ENCODE results near the gene KIF1A.
A peak's percentile ranks its signal among the peaks of the same experiment; 100 is the strongest.

Gene KIF1A

DNA sequence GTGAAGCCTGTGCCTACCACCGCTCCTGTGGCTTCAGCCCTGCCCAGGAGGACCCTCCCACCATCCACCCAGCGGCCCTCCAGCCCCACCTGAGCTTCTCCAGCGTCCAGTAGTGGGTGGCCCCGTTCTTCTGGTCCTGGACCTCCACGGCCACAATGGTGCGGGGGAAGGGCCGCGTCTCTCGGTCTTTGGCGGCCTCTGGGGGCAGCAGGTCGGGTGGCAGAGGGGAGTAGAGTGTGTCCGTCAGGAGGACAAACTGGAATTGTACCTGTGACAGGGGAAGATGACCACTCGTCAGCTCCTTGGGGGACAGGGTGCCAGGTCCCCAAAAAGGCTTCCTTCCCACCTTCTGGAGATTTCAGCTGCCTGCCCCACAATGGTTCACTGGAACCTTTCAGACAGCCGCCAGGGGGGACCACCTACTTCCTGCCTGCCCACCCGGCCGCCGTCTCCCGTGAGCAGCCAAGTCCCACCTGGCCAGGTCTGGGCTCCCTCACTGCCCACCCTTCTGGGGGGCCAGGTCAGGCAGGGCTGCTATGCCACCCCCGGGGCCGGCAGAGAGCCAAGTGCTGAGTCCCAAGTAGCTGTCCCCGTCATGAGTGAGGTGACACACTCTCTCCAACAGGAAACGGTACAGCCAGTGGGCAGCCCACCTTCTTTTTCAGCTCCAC lies 59.3 kb downstream of the KIF1A start:
- no peak for DNase-seq

DNA sequence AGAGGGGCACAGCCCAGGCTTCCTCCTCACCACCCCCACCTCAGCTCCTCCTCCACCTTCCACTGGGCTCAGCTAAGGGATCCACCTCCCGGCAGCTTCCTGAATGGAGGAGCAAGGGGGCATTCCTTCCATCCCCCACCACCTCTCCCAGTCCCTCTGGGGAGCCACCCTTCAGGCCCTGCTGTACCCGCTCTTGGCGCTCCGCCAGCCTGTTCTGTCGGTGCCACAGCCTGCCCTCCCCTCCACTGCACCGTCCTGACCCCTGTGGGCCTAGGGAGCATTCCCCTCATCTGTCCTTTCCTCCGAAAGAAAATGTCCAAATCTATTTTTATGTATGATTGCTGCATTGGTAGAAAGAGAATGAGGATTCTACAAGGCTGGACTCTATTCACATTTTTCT lies 59.9 kb downstream of the KIF1A start:
- DNase-seq = no peak

DNA sequence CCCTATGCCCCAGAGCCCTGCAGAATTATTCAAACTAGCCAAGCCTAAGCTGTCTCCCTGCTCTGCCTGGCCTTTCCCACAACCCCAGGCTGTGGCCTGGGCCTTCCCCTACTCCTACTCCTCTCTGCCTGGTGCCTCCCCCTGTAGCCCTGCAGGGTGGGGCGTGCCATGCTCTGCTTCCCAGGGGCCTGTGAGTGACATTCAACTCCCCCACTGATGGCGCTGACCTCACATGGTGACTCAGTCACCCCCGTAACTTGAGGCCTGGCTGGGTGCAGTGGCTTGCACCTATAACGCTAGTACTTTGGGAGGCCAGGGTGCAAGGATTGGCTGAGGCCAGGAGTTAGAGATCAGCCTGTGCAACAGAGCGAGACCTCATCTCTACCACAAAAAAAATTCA lies 60.6 kb downstream of the KIF1A start:
- no peak for DNase-seq

DNA sequence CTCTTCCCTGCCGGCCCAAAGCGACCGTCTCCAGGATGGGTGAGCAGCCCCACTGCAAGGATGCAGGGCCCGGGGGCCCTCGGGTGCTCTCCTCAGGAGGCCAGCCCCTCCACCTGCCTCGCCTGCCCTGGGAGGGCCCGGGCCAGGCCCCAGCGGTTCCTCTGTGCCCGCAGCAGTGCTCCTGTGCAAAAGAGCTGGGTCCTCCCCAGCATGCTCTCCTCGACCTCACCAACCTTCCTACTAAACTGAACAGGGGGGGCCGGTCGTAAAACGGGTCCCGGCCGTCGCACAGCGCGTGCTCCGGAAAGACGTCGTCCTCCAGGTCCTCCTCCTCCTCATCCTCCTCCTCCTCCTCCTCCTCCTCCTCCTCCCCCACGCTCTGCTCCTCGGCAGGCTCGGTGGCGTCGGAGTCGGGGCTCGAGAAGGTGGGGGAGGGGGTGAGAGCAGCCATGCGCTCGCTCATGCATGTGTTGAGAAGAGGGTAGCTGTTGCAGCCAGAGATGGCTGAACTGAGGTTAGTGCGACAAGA lies 62.9 kb downstream of the KIF1A start:
- no peak for DNase-seq

DNA sequence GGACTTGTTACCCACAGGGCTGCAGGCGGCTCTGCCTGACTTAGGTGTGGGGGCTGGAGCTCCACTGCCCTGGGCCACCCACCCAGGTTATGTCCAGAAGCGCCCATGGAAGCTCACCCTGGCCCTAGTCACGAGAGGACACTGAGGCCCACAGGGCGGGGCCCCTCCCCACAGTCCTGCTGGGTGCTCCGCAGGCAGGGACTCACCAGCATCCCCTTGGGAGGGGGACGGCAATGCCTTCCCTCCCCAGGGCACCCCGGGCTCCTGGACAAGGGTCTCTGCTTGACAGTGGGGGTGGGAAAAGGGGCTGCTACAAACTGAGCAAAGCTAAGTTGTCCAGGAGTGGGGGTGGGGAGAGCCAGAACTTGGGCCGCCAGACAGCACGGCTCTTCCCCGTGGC lies 67.8 kb downstream of the KIF1A start:
- no peak for DNase-seq

DNA sequence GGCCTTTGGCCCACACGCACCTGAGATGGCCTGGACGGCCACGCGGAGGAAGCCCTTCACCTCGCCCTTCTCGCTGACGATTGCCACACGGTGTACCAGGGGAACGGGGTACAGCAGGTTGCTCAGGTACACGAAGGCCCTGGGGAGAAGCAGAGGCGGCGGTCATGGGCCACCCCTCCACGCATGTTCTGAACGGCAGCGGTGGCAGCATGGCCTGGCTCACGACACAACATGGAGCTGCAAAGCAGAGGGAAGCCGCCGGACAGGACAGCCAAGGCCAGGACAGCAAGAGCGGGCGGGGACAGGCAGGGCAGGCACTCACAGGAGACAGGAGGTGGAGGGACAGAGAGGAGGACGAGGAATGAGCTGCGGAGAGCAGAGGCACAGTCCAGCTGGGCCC lies 69.6 kb downstream of the KIF1A start:
- DNase-seq = no peak

DNA sequence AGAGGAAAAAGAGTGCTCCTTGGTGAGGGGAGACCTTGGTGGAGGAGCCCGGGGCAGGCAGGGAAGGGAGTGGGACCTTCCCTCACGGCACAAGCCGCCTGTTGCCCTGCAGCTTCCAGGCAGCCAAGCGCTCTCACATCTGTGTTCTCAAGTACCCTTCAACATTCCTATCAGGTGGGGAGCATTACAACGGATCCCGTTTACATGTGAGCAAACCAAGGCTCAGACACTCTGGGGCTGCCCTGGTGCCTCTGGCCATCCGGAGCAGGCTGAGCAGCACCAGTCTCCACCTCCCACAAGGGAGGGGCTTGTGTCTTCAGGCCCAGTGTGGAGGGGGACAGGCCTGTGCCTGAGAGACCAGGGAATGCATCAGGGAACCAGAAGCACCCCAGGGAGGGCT lies 70.5 kb downstream of the KIF1A start:
- no peak for DNase-seq

DNA sequence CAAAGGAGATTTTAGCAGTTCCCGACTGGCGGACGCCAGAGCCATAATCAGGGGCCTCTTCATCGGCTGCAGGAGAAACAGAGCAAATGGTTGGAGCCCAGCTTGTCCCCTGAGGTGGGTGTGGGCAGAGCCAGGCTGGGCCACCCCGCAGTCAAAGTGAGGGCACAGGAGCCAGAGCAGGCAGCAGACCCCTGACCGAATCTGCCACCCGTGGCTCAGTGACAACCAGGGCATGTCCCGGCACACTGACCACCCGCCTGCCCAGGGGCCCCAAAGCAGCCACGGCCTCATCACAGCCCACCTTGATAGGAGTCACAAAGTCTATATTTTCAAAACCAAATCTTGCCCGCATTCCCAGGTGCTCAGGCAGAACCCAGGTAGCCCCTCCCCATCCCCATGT lies 72.8 kb downstream of the KIF1A start:
- no peak for DNase-seq

DNA sequence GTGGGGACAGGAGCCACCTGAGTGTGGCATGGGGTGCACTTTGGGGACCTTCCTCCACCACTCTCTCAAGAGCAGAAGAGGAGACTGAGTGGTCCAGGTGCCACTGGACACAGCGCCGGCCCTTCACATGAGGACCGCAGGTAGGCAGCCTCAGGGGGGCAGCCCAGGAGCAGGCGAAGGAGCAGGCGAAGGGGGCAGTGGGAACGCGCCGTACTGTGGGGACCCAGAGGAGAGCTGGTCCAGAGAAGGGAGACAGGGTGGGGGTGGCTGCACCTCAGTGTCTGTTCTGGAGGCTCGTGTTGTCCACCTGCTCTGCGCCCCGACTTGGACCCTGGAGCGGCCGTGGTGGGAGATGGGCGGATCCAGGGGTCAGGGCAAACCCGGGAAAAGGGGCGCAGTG lies 73.3 kb downstream of the KIF1A start:
- DNase-seq = no peak

DNA sequence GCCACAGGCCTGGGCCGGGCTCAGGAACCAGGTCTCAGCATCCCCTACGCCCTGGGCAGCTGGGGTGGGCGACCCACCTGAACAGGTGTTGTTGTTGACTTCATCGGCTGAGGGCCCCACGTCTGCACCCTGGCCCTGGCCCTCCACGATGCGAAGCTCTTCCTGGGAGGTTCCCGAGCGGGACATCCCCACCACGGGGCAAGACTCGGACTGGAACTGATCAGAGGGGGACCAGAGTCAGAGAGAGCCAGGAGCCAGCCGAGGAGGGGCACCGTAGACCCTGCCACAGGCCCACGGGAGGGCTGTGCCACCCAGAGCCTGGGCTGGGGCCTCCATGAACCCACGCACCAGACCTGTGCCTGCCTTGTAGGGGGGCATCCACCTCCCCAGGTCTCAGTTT lies 74.1 kb downstream of the KIF1A start:
- no peak for DNase-seq

DNA sequence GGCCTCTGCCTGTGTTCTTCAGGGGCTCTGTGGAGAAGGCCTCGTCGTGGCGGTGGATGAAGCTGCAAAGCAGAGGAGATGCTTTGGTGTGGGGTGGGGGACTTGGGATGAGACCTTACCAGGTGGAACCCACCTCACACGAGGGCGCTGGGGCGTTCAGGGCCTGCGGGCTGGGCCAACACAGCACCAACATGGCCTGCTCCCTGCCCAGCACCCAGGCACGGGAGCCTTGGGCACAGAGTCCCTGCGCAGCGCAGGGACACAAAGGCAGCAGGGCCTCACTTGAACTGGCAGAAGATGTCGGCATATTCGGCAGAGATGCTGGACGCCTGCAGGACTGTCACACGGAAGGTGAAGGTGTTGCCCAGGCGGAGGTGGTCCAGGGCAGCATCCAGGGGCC lies 74.6 kb downstream of the KIF1A start:
- DNase-seq = no peak

DNA sequence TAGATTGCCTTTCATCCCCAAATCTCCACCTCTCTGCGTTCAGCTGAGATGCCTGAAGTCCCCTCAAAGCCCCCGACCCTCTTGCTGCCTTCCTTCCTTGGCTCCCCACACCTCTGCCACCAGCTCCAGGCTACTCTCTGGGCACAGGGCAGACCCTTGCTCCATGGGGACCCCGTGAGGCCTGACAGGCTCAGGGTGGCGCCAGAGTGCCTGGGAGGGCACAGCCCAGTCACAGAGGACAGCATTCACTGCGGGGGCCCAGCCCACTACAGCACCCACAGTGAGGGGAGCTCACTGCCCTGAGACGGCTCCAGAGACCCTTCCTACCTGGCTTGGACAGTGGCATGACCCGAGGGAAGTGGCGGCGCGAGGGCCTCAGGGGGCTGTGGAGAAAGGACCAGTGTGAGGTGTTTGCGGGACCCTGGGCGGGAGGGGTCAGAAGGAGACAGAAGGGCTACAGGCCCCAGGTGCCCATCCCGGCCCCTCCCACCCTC lies 77.4 kb downstream of the KIF1A start:
- no peak for DNase-seq

DNA sequence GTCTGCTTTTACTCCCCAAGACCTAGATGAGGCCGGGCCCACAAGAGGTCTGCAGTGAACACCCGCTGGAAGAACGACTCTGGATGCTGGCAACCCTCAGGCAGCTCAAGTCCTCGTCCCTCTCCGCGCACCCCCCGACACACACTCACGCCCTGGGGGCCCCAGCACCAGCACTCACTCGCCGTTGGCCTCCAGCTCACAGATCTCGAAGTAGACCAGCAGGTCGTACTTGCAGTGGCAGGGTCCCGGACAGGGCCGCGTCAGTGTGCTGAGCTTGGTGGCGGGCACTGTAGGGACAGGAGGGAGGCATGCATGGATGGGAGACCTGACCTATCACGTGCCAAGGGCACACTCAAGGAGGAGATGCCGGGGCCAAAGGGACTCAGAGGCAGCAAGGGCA lies 78.9 kb downstream of the KIF1A start:
- no peak for DNase-seq

DNA sequence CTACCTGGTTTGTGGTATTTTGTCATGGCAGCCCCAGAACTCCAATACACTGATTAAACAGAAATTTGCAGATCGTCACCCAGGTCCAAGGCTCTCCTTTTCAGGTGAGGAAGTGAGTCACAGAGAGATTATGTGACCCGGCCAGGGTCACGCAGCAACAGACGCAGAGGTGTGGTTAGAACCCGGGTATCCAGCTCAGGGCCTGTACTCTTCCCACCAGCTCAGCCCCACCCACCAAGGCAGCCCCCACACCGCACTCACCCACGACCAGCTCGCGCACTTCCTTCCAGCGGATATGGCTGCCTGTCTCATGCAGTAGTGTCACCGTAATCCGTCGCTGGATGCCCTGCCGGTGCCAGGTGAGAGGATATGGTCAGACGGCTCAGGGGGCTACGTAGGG lies 80.2 kb downstream of the KIF1A start:
- peak; percentile 32 for DNase-seq

DNA sequence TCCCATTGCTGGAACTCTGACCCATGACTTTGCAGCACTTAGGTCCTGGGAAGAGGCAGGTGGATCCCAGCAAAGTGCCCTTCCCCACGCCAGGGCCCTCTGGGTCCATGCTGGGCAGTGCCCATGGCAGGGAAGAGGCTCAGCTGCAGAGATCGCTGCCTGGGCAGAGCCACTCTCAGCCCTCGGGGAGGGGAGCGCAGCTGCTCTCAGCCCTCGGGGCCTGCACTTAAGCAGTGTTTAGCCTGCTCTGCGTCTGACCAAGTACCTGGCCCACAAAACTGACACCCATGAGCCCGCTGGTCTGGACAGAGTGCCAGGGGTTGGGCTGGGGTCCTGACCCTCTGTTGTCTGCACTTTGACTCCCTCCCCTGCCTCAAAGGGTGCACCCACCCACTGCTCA lies 82.1 kb downstream of the KIF1A start:
- no peak for DNase-seq

DNA sequence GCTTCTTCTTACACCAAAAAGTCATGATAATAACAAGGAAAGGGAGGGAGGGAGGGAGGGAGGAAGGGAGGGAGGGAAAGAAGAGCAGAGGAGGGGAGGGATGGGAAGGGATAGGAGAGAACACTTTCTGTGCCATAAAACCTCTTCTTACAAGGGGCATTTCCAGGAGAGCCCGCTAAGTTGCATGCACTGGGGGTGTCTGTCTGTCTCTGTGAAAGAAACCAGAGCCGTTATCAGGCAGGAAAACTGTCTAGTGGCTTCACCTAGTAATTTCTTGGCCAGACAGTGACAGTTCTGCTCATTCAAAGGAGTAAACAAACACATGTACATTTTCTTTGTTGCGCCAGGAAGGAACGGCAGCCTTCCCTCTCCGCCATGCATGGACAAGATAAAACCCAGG lies 82.5 kb downstream of the KIF1A start:
- DNase-seq = no peak

DNA sequence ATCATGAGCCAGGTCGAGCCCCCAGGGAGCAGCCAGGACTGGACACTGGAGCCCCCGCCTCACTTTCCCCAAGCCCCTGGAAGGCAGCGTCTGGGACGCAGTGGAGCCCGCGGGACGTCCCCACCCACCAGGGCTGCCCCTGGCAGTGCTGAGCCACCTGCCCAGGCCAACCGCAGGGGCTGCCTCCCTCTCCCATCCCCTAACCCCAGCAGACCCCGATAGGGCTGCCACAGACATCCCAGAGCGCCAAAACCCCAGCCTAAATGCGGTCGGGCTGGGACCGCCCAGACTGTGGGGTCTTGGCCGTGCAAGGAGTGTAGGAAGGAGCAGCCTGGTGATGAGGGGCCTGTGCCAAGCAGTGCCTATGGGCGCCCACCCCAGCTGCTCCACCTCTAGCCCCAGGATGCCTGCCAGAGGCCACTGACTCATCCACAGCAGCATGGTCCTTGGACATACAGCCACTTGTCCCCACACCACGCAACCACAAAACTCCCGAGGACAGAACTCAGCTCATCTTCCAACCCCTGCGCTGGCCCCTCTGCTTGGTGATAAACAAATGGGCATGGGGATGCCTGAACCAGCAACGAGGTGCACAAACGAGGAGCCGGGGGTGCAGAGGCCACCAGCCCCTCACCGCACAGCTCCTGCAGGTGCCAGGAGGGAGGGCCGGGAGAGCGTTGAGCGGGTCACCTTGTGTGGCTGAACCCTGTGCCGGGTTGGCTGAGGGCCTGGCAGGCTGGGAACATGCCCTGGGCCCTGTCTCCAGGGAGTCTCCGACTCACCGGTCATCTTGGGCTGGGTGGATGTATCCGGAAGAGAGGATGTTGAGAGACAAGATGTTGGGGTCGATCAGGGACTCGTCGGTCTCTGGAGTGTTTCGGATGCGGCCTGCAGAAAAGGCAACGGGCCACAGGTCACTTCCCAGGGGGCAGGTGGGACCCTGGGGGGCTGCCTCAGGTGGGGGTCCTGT lies 83.5 kb downstream of the KIF1A start:
- no peak for DNase-seq

DNA sequence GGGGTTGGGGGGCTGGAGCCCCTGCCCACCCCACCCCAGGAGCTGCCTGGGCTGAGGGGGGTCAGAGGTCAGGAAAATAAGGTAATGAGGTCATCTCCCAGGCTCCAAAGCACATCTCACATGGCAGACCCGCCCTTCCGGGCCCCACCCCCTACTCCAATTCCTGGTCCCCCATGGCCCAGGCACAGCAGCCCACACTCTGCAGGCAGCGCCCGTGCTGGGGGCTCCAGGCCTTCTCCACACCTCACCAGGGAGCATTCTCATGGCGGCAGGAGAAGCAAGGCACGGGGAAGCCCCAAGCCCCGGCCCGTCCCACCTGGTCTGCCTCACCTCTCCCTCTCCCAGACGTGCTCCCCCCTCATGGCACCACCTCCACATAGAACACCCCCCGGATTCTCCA lies 84.5 kb downstream of the KIF1A start:
- DNase-seq = no peak

DNA sequence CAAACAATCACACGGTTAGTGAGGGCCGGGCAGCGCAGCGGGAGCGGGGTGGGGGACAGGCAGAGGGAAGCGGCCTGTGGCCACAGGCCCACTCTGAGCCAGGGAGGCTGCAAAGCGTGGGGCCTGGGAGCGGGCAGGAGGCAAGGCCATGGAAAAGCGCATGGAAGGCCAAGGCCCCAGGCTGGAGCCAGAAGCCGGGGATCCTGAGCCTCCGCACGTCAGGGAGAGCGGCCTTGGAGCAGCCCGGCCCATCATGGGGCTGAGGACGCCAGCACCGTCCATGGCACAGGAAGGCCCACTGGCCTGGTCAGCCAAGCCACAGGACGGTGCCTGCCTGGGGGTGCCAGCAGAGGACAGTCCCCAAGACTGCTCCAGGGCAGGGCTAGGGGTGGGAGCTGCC lies 85.3 kb downstream of the KIF1A start:
- no peak for DNase-seq

DNA sequence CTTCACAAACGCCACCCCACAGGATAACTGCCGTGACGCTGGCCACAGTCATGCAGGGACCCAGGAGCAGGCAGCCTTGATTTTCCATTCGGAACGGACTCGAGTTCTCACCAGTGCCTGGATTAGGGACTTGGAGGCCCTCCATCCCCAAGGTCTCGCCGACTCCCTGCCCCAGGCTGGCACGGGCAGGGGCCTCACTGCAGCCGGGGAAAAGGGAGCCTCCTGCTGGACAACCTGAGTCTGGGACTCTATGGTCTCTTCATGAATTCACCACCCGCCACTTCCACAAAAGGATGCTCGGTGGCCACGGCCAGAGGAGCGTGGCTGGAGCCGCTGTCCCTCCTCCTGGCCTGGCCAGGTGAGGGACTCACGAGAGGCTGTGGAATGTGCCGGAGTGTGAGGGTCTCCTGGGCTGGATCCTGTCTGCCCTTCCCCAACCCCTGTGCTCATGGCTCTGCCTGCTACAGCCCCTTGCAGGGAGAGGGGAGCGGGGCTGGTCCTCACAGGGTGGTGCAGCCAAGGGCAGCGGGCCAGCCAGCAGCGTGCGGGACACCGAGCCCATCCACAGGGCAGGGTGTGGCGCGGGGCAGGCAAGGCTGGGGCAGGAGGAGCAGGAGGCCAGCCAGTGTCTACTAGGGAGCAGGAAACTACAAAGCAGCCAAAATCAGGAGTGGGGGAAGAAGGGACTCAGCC lies 86.1 kb downstream of the KIF1A start:
- DNase-seq = peak; percentile 4

DNA sequence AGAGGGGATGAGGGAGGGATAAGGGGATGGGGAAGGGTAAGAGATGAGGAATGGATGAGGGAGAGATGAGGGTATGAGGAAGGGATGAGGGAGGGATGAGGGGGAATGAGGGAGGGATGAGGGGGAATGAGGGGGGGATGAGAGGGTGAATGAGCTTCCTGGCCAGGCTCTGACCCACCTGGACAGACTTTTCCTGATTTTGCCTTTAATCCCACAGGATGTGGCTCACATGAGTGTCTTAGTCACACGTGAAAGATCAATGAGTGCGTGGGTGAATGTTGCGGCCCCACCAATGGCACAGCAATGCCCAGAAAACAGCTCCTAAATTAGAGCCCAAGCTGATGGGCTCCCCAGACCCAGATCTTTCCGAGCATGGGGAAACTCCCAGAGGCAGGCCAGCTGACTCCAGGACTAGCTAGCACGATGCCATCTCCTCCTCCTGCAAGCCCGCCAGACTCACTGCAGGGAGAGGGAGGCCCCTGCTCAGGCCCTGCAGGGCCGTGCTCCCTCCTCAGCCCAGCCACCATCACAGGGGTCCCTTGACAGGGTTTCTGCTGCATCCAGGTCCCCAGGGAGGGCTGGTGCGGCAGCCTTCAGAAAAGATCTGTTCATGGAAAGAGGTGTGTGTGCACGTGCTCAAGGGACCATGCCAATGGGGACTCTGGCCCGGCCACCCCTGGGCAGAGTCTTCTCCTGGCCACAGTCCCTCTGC lies 87.0 kb downstream of the KIF1A start:
- no peak for DNase-seq

DNA sequence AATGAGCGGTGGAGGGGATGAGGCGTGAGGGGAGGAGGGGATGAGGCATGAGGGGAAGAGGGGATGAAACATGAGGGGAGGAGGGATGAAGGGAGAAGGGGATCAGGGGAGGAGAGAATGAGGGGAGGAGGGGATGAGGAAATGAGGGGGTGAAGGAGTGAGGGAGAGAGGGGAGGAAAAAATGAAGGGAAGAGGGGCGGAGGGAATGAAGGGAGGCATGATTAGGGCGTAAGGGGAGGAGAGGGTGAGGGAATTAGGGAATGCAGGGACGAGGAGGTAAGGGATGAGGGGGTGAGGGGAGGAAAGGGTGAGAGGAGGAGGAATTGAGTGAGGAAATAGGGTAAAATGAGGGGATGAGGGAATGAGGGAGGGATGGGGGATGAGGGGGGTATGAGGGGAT lies 87.8 kb downstream of the KIF1A start:
- no peak for DNase-seq

DNA sequence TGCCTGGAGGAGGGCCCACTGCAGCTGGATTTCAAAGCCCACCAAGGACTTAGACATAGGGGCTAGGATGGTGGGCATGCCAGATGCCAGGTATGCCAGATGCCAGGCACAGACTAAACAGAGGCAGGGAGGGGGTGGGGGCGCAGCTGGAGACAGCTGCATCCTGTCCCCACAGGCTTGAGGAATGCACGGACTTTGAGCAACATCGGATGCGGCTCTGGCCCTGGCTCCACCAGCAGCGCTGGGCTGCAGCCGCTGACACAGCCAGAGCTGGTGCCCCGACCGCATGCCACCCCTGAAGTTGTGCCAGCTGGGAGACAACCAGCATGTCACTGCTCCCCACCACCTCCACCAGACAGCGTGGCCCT lies 88.9 kb downstream of the KIF1A start:
- DNase-seq = no peak

All from CD4-positive, alpha-beta T cell treated with Interleukin-21 for 1 hour (primary cell).